GM19452 (cell line): ENCODE results near the gene WDR88.

ENCODE experiments used
- ATAC-seq: cut with Tn5 transposase; IDR thresholded peaks from one replicate; pipeline ENCODE4 v1.9.1; 2021; ENCODE audit not compliant: unreplicated experiment

WDR88 gene, protein sequence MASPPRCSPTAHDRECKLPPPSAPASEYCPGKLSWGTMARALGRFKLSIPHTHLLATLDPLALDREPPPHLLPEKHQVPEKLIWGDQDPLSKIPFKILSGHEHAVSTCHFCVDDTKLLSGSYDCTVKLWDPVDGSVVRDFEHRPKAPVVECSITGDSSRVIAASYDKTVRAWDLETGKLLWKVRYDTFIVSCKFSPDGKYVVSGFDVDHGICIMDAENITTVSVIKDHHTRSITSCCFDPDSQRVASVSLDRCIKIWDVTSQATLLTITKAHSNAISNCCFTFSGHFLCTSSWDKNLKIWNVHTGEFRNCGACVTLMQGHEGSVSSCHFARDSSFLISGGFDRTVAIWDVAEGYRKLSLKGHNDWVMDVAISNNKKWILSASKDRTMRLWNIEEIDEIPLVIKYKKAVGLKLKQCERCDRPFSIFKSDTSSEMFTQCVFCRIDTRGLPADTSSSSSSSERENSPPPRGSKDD

DNA sequence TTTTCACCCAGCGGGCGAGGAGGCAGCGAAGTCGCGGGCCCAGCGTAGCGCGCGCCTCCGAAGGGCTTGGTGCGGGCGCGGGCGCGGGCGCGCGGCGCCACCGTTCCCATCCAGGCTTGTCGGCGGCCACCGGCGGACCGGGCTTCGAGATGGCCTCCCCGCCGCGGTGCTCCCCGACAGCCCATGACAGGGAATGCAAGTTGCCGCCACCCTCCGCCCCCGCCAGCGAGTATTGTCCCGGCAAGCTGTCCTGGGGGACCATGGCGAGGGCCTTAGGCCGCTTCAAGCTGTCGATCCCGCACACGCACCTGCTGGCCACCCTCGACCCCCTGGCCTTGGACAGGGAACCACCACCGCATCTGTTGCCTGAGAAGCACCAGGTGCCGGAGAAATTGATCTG is at the start of gene WDR88:
TSS of gene WDR88 (plus strand) at position 94 of the 400 bp plus-strand sequence. CDS start at position 150, 56 bp downstream.
- ATAC-seq, result no peak

DNA sequence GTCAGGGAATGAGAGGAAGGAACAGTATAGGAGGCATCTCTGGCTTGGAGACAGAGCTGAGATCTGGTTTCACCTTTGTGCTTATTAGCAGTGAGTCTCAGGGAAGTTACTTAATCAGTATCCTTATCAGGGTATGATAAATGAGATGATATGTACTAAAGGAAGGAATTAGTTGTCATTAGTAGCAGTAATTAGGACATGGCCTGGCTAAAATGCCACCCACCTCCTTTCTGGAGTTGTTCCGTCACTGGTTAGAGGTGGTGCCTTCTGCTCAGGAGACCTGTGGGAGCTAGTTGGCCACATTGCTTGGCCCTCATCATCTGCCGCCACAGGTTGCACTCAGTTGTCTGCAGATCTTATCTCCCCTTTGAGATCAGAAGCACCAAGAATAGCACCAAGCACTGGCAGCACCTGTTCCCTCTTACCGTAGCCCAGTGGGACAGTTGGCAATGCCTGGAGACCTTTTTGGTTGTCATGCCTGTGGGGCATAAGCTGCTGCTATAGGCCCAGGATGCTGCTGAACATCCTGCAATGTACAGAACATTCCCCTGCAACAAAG is 46.3 kb upstream of the WDR88 start:
- no peak for ATAC-seq

DNA sequence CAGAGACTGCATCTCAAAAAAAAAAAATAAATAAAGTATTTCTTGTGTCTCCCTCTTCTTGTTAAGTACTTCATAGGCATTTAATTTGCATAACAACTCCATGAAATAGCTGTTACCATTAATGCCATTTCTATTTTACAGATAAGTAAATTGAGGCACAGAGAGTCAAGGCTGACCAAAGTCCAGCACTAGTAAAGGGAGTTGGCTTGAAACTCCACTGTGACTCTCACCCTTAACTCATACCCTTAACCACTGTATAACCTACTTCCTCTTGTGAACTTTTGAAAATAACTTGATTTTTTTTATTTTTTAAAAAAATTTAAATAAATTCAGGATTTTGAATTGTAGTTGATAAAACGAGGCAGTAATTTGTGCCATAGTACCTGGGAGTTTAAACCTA is 45.0 kb upstream of the WDR88 start:
- ATAC-seq, result no peak

DNA sequence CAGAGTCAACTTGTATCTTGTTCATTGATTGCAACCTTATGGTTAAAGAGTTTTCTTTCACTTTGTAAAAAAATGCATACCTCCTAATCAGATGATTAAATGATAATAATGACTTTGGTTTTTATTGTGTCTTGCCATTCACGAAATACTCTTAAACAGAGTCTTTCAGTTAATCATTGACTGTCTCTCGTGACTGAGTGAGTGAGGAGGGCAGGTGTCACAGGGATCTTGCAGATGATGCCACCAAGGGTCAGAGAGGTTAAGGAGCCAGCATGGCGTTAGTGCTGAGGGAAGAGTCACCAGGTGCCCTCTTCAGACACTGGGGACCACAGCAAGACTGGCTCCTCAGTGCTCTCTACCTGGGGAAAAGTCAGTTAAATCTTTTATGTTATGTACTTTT is 42.9 kb upstream of the WDR88 start:
- ATAC-seq, result no peak

DNA sequence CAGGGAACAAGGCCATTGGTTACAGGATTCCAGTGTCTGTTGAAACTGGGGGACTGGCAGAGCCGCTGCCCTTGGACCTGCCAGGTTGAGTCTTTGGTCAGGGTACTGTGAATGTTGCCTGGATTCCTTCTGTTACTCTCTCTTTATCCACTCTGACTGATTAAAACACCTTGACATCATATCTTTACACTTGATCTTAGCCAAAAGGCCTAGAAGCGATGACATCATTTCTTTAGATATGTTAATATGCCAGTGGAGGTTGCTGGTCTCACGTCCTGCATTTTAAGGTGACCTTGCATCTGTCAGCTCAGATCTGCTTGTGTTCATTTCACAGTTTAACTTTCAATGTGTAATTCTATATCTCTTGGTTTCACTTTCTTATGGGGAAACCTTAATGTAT is 41.7 kb upstream of the WDR88 start:
- ATAC-seq, result no peak

DNA sequence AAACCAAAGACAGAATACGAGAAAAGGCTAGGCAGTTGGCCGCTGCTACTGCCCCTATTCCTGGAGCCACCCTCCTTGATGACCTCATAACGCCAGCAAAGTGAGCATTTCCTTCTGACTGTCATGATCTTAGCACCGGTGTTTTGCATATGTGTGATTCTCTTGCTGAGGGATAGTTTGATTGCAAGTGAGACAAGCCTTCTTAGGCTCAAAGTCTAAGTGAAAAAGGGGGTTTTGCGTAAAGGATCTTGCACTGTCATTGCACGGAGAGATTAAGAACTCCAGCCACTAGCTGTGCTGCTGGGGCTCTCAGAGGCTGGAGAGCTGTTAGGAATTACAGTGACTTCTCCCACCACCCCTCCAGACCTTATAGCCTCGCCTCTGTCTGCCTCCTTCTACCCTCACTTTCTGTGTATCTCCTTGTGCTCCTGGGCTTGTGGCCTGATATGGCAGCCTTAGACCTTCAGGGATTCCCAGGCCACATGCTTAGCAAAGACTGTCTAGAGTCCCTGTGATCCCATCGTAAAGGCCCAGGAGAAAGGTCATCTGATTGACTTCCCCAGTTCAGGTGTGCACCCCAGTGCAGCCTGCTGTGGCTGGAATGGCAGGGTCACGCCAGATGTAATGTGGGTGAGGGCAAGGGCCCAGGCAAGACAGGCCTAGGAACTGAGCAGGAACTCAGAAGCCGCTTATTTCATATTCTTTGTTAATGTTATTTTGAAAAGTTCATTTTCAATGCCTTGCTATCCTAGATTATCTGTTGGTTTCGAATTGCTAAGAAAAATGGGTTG is 38.3 kb upstream of the WDR88 start:
- no peak for ATAC-seq

DNA sequence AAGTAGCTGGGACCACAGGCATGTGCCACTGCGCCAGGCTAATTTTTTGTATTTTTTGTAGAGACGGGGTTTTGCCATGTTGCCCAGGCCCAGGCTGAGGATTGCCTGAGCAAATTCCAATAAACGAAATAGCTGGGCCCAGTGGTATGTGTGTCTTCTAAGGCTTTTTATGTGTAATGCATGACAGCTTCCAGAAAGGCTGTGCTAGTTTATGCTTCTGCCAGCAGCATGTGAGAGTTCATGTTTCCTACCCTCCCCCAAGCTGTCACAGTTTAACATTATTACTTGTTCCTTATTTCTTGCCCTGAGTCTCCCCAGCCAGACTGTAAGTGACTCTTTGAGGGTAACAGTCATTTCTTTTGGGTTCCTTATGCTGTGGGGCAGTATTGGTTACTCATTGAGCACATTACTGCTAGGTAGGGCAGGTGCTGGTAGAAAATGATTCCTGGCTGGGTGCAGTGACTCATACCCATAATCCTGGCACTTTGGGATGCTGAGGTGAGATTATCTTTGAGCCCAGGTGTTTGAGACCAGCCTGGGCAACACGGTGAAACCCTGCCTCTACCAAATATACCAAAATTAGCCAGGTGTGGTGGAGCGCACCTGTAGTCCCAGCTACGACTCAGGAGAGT is 37.4 kb upstream of the WDR88 start:
- ATAC-seq, result no peak

DNA sequence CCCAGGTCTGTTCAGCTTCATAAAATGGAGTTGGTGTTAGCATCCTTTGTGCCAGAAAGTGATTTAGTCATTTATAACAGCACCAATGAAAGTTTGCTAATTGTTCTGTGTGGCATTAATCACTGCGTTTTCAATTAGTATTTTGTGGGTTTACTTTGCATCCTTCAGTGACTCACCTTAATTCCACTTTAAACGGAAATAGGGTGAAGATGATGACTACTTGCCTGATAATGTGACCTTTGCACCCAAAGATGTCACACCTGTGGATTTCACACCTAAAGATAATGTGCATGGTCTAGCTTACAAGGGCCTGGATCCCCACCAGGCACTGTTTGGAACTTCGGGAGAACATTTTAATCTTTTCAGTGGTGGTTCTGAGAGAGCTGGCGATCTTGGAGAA is 35.9 kb upstream of the WDR88 start:
- no peak for ATAC-seq

DNA sequence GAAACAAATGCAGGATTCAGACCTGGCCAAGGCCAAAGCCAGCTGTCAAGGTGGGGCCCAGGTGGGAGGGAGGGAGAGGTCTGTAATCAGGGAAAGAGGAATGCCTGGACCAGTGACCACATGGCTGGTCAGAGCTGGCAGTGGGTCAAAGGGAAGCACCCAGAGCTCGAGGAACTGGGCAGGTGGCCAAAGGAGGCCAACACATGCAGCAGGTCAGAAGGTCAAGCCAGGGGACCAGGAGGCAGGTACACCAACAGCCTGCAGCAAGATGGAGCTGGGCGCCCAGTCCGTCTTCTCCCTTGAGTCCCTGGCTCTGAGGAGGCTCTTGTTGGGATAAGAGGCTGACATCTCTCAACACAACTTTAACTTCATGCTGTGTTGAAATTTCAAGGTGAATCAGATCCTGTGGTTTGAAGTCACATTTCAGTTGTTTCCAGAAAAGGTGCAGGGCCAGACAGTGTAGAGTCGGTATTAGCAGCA is 33.8 kb upstream of the WDR88 start:
- ATAC-seq, result no peak

DNA sequence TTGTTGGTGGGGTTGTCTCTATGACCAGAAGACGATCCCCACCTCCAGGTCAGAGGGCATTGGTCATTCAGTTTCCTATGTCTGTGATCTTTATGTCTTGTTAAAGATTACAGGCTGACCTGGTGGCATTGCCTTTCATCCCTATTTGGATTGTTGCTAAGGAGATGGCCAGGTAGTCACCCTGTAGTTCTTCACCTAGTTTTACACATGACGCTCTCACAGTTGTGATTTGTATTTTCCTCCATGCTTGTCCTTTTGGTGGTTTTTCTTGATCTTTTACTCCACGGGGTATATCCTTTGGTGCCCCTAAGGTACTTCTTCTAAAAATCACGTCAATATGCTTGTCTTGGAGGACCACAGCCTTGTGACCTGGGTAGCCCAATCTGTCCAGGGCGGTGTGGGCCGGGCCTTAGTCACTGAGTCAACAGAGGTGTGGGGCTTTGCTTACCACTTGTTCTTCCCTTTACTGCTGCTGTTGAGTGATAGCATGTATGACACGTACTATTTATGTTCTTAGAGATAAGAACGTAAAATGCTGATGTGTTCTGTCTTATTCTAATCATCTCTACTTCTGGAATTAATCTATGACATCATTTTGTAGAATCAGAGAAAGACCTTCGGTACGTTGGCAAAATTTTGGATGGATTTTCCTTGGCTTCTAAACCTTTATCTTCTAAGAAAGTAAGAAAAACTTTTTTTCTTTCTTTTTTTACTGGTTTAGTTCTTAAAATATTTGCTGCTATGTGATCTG is 30.8 kb upstream of the WDR88 start:
- ATAC-seq, result no peak

DNA sequence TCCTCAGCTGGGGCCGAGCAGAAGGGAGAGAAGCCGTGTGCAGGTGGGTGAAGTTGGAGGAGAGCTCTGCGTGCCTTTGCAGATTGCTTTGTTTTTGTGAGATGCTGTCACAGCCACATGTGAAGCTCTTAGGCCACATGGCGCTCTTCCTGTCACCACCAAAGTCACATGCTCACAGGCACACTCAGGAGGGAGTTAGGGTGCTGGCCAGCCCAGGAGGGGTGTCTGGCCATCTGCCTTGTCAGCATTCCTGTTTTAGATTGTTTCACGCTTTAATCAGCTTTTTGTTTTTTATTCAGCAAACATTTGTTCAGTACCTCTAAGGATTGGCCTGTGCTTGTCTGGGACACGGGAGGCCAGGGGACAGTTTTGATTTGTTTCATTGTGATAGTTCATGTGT is 29.0 kb upstream of the WDR88 start:
- no peak for ATAC-seq

DNA sequence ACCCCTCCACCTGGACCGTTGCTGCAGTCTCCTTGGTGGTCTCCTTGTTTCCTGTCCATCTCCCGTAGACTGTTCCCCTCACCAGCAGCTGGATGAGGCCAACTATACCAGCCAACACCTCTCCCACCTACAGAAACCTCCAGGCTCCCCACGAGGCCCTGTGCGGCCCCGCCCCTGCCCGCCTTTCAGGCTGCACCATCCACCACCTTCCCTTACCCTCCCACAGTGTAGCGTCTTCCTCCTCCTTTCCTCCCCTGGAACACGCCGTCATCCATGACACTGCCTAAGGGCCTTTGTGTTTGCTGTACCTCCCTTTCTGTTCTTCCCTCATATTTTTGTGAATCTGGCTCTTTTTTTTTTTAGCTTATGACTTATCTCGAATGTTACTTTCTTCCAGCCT is 23.8 kb upstream of the WDR88 start:
- ATAC-seq, result no peak

DNA sequence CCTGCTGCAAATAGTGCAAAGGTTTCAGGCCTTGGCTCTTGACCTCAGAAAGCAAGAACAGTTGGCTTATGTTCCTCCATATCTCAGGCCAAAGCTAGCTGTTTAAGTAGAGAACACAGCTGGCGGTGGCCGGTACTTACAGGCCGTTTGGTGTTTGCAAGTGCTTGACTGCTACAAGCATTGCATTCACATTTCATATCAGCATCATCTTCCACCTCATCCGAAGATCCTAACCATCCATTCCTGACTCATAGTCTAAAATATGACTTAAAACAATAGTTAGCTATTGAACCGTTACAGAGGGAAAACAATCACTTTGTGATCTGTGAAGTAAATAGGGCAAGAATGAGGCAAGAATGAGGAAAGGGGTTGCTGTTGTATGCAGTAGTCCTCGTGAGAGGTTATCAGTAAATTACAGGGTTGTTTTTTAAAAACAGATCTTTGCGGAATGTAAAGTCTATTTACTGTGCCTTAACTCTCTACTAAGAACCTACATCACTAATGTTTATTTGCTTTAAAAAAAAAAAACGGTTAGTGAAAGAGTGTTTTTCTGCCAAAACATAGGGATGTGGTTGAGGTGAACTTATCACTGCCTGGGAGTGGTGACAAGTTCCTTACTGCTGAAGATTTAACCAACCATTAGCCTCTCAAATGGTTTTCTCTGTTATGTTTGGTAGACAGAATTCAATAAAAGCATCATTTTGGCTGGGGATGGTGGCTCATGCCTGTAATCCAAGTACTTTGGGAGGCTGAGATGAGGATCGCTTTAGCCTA is 21.6 kb upstream of the WDR88 start:
- ATAC-seq, result no peak

DNA sequence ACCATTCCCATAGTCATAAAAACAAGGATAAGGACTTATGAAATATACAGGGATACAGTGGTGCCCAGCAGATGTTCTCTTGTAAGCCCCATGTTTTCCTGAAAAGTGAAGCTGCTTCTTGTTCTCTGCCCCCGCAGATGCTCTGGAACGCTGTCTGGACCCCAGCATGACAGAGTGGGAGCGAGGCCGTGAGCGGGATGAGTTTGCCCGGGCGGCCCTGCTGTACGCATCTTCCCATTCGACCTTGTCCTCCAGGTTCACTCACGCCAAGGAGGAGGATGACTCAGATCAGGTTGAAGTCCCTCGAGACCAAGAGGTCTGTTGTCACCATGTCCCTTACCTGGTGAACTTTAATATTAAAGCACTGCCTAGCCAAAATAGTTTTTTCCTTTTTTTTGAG is 20.3 kb upstream of the WDR88 start:
- ATAC-seq, result no peak

DNA sequence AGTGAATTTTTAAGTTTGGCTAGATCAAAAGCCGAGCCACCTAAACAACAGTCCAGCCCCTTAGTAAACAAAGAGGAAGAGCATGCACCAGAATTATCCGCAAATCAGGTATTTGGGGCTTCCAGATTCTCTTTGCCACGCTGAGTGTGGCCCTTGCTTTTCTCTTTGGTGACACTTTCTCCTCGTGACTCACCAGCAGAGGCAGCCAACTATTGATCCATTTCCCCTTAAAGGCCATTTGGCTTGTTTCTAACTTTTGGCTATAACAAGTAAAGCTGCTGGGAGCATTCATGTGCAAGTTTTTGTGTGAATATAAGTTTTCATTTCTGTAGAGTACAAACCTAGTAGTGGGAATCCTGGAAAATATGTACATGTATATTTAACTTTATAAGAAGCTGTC is 17.6 kb upstream of the WDR88 start:
- ATAC-seq, result no peak

DNA sequence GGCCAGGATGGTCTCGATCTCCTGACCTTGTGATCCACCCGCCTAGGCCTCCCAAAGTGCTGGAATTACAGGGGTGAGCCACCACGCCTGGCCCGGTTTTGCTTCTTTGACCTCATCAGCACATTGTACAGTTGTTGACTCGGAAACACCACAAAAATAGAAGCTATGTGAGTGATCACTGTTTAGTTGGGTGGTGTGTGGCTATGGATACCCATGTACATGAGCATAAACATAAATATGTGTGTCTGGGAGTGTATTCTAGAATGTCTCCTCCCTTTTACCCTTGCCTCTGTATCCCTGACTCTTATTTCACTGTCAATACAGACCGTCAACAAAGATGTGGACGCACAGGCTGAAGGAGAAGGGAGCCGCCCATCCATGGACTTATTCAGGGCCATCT is 14.4 kb upstream of the WDR88 start:
- no peak for ATAC-seq

DNA sequence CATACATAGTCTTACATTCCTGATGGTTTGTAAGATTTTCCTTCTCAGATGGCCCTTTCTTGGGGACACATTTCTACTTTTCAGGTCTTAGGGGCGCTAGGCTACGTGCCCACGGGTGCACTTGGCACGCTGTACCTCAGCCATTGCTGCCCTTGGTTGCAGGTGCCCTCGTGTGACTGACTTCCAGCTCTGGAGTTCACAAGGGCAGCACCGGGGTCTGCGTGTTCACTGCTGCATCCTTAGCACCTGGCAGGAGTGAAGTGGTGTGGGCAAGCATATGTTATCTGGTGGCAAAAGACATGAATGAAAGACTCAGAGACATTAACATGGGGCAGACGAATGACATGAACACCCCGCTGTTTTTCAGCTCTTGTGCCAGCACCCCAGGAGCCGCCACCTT is 13.3 kb upstream of the WDR88 start:
- ATAC-seq, result no peak

DNA sequence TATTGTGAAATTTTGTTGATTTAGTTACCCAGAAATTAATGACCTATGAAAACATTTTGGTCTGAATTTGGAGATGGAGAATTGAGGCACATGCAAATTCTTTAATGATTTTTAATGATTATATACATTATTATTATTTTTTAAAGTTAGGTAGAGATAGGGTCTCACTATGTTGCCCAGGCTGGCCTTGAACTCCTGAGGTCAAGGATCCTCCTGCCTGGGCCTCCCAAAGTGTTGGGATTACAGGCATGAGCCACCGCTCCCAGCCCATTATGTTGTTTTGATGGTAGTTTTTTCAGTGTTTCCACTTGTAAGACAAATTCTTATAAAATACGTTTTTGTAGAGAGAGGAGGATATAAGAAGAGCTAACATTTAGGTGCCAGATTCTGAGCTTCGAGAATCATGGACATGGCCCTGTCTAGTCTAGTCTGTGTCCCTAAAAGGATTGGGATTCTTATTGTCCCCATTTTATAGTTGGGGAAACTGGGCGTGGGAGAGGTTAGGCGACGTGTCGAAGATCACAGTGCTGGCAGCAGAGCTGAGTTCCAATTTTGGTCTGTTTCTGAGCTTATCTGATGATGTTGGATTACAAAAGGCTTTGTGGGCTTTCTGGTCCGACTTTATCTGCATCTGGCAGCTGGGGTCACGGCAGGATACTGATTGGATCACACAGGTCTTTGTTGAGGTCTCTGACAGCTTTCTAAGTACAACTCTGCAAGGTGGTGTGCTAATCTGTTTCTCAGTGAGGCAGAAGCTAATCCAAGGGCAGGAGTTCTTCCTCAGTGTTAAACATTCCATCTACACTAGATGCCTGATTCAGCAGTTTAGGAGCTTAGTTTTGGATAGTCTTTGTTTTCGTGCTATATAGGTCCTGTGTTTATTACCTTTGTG is 7.5 kb upstream of the WDR88 start:
- ATAC-seq, result no peak

DNA sequence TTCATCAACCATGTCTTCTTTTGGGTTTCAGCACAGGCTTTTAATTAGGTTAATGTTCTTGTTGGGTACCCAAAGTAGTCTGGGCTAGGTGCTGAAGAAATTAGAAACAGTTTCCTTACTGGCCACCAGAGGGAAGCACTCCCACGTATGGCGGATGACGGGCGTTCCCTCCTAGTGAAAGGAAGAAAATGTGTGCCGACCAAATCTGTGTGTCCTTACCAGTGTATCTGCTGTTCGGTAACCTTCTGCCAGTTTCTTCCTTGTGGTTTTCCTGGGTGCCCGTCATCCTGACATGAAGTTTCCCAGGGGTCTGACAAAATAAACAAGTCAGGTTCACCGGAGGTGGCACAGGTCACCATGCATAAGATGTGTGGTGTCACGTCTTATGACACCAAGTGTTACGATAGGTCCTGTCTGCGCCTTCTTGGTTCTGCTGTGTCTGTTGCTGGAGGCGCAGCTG is 6.0 kb upstream of the WDR88 start:
- no peak for ATAC-seq
